Lower leg skin (tissue), 3 donors: Measurements from ENCODE around the gene ISL1.

Experiments used
- POLR2A ChIP-seq, 2 donors: fragments of 450-650 bp; IDR thresholded peaks; one replicate each; pipeline ENCODE4 v1.6.1; 2016 to 2017; ENCODE audit warnings: antibody characterized with exemption in 2 of 2, mild to moderate bottlenecking in 1 of 2, moderate library complexity in 1 of 2
- TF ChIP-seq, protein P1 (sequence below), 3 donors: fragments of 450-650 bp; IDR thresholded peaks; one replicate each; pipeline ENCODE4 v1.5.1; 2016; ENCODE audit warnings: antibody characterized with exemption in 3 of 3, mild to moderate bottlenecking in 3 of 3, moderate library complexity in 2 of 3

DNA sequence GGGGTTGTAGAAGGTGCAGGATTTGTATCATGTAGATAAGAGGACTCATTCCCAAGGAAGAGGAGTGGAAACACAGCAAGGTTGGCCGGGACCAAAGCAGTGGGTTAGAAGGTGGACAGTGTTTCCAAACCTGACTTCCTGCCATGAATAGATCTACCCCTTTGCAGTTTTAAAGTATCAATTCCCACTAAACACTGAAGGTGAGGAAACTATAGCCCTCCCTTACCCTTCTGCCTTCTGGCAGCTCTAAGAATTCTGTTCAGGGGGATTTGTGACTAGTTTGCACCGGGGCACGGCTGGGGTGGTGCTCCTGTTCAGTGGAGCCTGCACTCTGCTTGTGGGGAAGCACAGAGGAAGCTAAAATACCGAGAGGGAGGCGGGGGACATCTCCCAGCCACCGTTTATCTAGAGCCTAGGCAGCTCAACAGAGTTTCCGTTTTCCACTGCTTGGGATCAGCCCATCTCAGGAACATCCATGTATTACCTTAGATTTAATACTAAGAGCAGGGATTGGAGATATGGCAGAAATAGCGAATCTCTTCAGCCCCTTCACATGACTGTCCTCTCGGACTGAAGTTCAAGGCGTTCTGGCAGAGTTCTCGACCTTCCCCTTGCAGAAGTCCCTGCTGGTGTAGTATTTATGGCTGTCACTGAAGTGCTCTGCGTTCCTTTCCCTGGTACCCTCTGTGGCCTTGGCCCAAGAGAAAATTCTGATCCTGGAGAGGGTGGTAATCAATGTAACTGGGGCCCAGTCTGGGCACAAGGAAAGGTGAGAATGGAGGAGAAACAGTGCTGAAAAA, 5.4 kb downstream of the ISL1 start:
- TF ChIP-seq, protein P1, sequence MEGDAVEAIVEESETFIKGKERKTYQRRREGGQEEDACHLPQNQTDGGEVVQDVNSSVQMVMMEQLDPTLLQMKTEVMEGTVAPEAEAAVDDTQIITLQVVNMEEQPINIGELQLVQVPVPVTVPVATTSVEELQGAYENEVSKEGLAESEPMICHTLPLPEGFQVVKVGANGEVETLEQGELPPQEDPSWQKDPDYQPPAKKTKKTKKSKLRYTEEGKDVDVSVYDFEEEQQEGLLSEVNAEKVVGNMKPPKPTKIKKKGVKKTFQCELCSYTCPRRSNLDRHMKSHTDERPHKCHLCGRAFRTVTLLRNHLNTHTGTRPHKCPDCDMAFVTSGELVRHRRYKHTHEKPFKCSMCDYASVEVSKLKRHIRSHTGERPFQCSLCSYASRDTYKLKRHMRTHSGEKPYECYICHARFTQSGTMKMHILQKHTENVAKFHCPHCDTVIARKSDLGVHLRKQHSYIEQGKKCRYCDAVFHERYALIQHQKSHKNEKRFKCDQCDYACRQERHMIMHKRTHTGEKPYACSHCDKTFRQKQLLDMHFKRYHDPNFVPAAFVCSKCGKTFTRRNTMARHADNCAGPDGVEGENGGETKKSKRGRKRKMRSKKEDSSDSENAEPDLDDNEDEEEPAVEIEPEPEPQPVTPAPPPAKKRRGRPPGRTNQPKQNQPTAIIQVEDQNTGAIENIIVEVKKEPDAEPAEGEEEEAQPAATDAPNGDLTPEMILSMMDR (IDR thresholded peaks at IDR 0.05) = no peak
- no peak for TF ChIP-seq POLR2A (IDR thresholded peaks at IDR 0.05)
